Adrenal gland (tissue), 12 donors: ENCODE results near the gene TPT1. TPM values are rescaled to one million over a fixed set of nuclear protein-coding genes. Genes with fewer than 3 reads are reported as not detected.
"Not testable (repeated sequence)": the region's sequence is repeated elsewhere in the genome, so short reads cannot be mapped to it uniquely, and the experiment has no call there.

Experiments
- DNase-seq, 7 donors: peaks; one replicate each; pipeline ENCODE4 v3.0.0-alpha.2; 2019 to 2020
- H3K27ac ChIP-seq, 5 donors: fragments of 200-600 bp; sonication (generic) in 4 of 5; 1 replicate in 3 of 5; 2 replicates in 2 of 5; pipeline versions ENCODE4 v1.5.1 to v1.8.0; 2016 to 2020; ENCODE audit warnings: mild to moderate bottlenecking in 1 of 5
- H3K27me3 ChIP-seq: fragments of 200-600 bp; 2 replicates; pipeline ENCODE4 v1.8.0; 2021
- H3K36me3 ChIP-seq, 2 donors: fragments of 200-600 bp; replicated peaks in 1 of 2; 1 replicate in 1 of 2; 2 replicates in 1 of 2; pipeline versions ENCODE4 v1.5.1 to v1.8.0; 2018 to 2022
- H3K4me1 ChIP-seq, 2 donors: fragments of 200-600 bp; replicated peaks in 1 of 2; 1 replicate in 1 of 2; 2 replicates in 1 of 2; pipeline versions ENCODE4 v1.5.1 to v1.8.0; 2018 to 2021
- H3K4me3 ChIP-seq, 4 donors: fragments of 200-600 bp; sonication (generic) in 3 of 4; one replicate each; pipeline ENCODE4 v1.5.1; 2016 to 2018
- H3K9me3 ChIP-seq, 3 donors: fragments of 200-600 bp; sonication (generic) in 1 of 3; replicated peaks in 1 of 3; 1 replicate in 2 of 3; 2 replicates in 1 of 3; pipeline versions ENCODE4 v1.5.1 to v1.8.0; 2016 to 2021
- CTCF ChIP-seq, 6 experiments: fragments of 450-650 bp in 4 of 6; fragments of 200-600 bp in 2 of 6; sonication (generic) in 1 of 6; IDR thresholded peaks; 1 replicate in 5 of 6; 2 replicates in 1 of 6; pipeline versions ENCODE4 v1.5.1 to v1.8.0; 2016 to 2021; ENCODE audit warnings: antibody characterized with exemption in 6 of 6, mild to moderate bottlenecking in 2 of 6, moderate library complexity in 1 of 6
- POLR2A ChIP-seq, 2 donors: fragments of 450-650 bp; IDR thresholded peaks; one replicate each; pipeline ENCODE4 v1.6.1; 2017; ENCODE audit warnings: antibody characterized with exemption in 2 of 2, mild to moderate bottlenecking in 2 of 2, moderate library complexity in 1 of 2
- WGBS, 4 donors: extraction: QIAGEN DNeasy Blood & Tissue Kit in 2 of 4; methylation state at CpG; one replicate each; pipeline versions ENCODE4 v1.1.5 to v1.1.7; 2013 to 2017; 5-methylcytosine and 5-hydroxymethylcytosine counted together
- intact Hi-C, 2 donors: fragments of 100-400 bp; cut with DNase I; formaldehyde crosslinking; loops; one replicate each; pipeline versions ENCODE4 v1.14.1 to v1.15.0; 2022 to 2023
- polyA plus RNA-seq, 3 donors: library from polyadenylated mRNA; stranded (reverse); fragments of 200-250 nt in 2 of 3; fragments of 350-450 nt in 1 of 3; fragmentation: Illumina TruSeq in 1 of 3; extraction: RNeasy Lipid Tissue Mini Kit (QIAGEN cat#74804) in 1 of 3; gene quantifications; one replicate each; pipeline ENCODE4 v1.2.3, GENCODE V29; 2013 to 2014
- total RNA-seq, 9 donors: library from RNA; depleted of rRNA in 4 of 9; stranded (reverse); fragments of >200 nt in 4 of 9; fragments of 120-200 nt in 1 of 9; fragmentation: NEBNext Ultra II Directional in 1 of 9; extraction: Animal tissue kit (Norgen Biotek cat#: 25700) in 1 of 9; gene quantifications; one replicate each; pipeline versions ENCODE4 v1.1.0 to v1.2.4, GENCODE V29; 2013 to 2023
- donor health status: healthy with polysubstance abuse.
- donor health status: Bipolar disorder and iron deficiency.
- donor health status: DM: yes; HTN: yes; CAD: no.
- donor health status: DM: no; HTN: no; CAD: no.
- donor health status: DM: no; HTN: no; CAD: no.
- donor health status: DM: yes; HTN: yes; CAD: no.

Gene TPT1
- total and polyA plus RNA-seq, 12 donors: 1,778 to 8,150 (median 4,385) TPM

DNA sequence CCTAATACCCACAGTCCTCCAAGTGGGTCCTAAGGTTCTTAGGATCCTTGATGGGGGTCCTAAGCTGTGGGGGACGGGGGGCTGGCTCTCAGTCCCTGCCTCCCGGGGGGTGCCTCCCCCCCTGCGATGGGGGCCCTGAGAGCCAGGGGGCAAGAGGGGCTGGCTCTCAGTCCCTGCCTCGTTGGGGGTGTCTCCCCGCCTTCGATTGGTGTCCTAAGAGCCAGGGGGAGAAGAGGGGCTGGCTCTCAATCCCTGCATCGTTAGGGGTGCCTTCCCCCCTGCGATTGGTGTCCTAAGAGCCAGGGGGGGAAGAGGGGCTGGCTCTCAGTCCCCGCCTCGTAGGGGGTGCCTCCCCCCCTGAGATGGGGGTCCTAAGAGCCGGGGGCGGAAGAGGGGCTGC lies 40.2 kb upstream of the TPT1 start:
- no peak for DNase-seq
- H3K36me3 ChIP-seq: peaks cover 0 to 3% of the 10 kb centered on the region in 2 donors
- TF ChIP-seq POLR2A (IDR thresholded peaks at IDR 0.05): no peak
- no peak for TF ChIP-seq CTCF (IDR thresholded peaks at IDR 0.05)
- H3K9me3 ChIP-seq: no peaks in the 10 kb centered on the region
- no peaks in the 10 kb centered on the region for H3K27me3 ChIP-seq
- H3K27ac ChIP-seq: no peak overlapping the region
- H3K4me1 ChIP-seq: peaks cover 7% of the 10 kb centered on the region in 2 donors
- intact Hi-C loops: no loop called here
- H3K4me3 ChIP-seq: no peak overlapping the region
- 85% methylated on average over 10 of the region's 12 CpGs; no CpG with 5 or more reads in 3 of the 4 donors for WGBS, 4 donors

DNA sequence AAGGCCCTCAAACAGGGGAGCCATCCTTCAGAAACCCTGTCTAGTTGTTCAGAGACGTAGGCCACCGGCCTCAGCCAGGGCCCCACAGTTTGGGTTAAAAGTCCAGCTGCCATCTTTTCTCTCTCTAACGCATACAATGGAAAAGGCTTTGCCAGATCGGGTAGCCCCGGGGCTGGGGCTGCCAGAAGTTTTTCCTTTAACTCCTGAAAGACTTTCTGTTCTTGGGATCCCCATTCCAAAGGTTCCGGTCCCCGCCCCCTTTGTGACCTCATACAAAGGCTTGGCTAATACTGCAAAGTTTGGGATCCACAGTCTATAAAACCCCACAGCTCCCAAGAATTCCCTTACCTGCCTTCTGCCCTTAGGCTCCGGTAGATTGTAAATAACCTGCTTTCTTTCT lies 39.7 kb upstream of the TPT1 start:
- H3K4me1 ChIP-seq, H3K9me3 ChIP-seq, intact Hi-C loops, H3K27ac ChIP-seq, H3K4me3 ChIP-seq, H3K36me3 ChIP-seq, DNase-seq, H3K27me3 ChIP-seq: not testable (repeated sequence)
- 74 to 79% (median 76%) methylated on average over 4 to 6 of the region's 8 CpGs for WGBS, 4 donors

DNA sequence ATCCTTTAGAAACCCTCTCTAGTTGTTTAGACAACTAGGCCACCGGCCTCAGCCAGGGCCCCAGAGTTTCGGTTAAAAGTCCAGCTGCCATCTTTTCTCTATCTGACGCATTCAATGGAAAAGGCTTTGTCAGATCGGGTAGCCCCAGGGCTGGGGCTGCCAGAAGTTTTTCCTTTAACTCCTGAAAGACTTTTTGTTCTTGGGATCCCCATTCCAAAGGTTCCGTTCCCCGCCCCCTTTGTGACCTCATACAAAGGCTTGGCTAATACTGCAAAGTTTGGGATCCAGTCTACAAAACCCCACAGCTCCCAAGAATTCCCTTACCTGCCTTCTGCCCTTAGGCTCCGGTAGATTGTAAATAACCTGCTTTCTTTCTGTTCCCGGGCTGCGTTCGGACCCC lies 38.5 kb upstream of the TPT1 start:
- H3K27me3 ChIP-seq, H3K4me3 ChIP-seq, H3K4me1 ChIP-seq, H3K27ac ChIP-seq, DNase-seq, H3K36me3 ChIP-seq, H3K9me3 ChIP-seq: not testable (repeated sequence)
- intact Hi-C loops: loop anchor here in 1 of 2 donors (10.0 kb wide), 1 partner anchor 115 kb away; no protein-coding TSS in a partner anchor
- 92 to 98% (median 94%) methylated on average over 7 to 9 of the region's 10 CpGs for WGBS, 4 donors

GRCh38 chr13:45378786-45379185 lies 37.8 kb upstream of the TPT1 start:
- H3K4me3 ChIP-seq, H3K27ac ChIP-seq, H3K36me3 ChIP-seq, DNase-seq, H3K4me1 ChIP-seq, H3K27me3 ChIP-seq, H3K9me3 ChIP-seq: not testable (repeated sequence)
- 88 to 96% (median 91%) methylated on average over 8 of the region's 8 CpGs for WGBS, 4 donors
- intact Hi-C loops: loop anchor here in 1 of 2 donors (10.0 kb wide), 1 partner anchor 116 kb away; no protein-coding TSS in a partner anchor

GRCh38 chr13:45377314-45377713 lies 36.3 kb upstream of the TPT1 start:
- WGBS, 4 donors: 80 to 86% (median 85%) methylated on average over 1 to 11 of the region's 12 CpGs; no CpG with 5 or more reads in 1 of the 4 donors
- H3K9me3 ChIP-seq, H3K27me3 ChIP-seq, H3K27ac ChIP-seq, H3K4me1 ChIP-seq, DNase-seq, H3K36me3 ChIP-seq, H3K4me3 ChIP-seq: not testable (repeated sequence)
- intact Hi-C loops: loop anchor here in 1 of 2 donors (10.0 kb wide), 1 partner anchor 117 kb away; no protein-coding TSS in a partner anchor

DNA sequence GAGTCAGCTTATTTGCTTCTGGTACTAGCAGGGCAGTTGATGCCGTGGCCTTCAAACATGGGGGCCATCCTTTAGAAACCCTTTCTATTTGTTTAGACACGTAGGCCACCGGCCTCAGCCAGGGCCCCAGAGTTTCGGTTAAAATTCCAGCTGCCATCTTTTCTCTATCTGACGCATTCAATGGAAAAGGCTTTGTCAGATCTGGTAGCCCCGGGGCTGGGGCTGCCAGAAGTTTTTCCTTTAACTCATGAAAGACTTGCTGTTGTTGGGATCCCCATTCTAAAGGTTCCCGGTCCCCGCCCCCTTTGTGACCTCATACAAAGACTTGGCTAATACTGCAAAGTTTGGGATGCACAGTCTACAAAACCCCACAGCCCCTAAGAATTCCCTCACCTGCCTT lies 35.7 kb upstream of the TPT1 start:
- H3K9me3 ChIP-seq, H3K27ac ChIP-seq, DNase-seq, H3K36me3 ChIP-seq, H3K4me3 ChIP-seq, H3K27me3 ChIP-seq, H3K4me1 ChIP-seq: not testable (repeated sequence)
- WGBS, 4 donors: 86 to 93% (median 91%) methylated on average over 7 to 8 of the region's 8 CpGs
- intact Hi-C loops: loop anchor here in 1 of 2 donors (10.0 kb wide), 1 partner anchor 118 kb away; no protein-coding TSS in a partner anchor

GRCh38 chr13:45374917-45375316 lies 33.9 kb upstream of the TPT1 start:
- H3K27ac ChIP-seq: no peak overlapping the region
- H3K27me3 ChIP-seq: no peaks in the 10 kb centered on the region
- no peak for DNase-seq
- H3K4me1 ChIP-seq: peaks cover 3 to 9% of the 10 kb centered on the region in 2 donors
- 89 to 96% (median 90%) methylated on average over 3 of the region's 3 CpGs for WGBS, 4 donors
- TF ChIP-seq CTCF (IDR thresholded peaks at IDR 0.05): no peak
- no peak for TF ChIP-seq POLR2A (IDR thresholded peaks at IDR 0.05)
- H3K36me3 ChIP-seq: no peaks in the 10 kb centered on the region
- no peak overlapping the region for H3K4me3 ChIP-seq
- intact Hi-C loops: loop anchor here in 1 of 2 donors (10.0 kb wide), 1 partner anchor 120 kb away; no protein-coding TSS in a partner anchor
- no peaks in the 10 kb centered on the region for H3K9me3 ChIP-seq
